Thyroid gland (tissue), 4 donors: ENCODE measurements around the gene SIDT1. TPM values are rescaled to one million over a fixed set of nuclear protein-coding genes. Genes with fewer than 3 reads are reported as not detected.

Source experiments
- DNase-seq, 2 donors: peaks; one replicate each; pipeline ENCODE4 v3.0.0-alpha.2; 2019
- H3K27ac ChIP-seq, 3 donors: fragments of 200-600 bp; sonication (generic); 1 replicate in 2 of 3; 2 replicates in 1 of 3; pipeline ENCODE4 v1.5.1; 2016 to 2019; ENCODE audit warnings: mild to moderate bottlenecking in 1 of 3, moderate library complexity in 1 of 3
- H3K27me3 ChIP-seq: fragments of 200-600 bp; sonication (generic); one replicate; pipeline ENCODE4 v1.5.1; 2019
- H3K36me3 ChIP-seq, 2 donors: fragments of 200-600 bp; sonication (generic); one replicate each; pipeline ENCODE4 v1.5.1; 2016 to 2019
- H3K4me1 ChIP-seq, 2 donors: fragments of 200-600 bp; sonication (generic); one replicate each; pipeline ENCODE4 v1.5.1; 2017 to 2019
- H3K4me3 ChIP-seq, 3 donors: fragments of 200-600 bp; sonication (generic); replicated peaks in 1 of 3; 1 replicate in 2 of 3; 2 replicates in 1 of 3; pipeline ENCODE4 v1.5.1; 2016; ENCODE audit warnings: mild to moderate bottlenecking in 1 of 3
- H3K9me3 ChIP-seq: fragments of 200-600 bp; sonication (generic); one replicate; pipeline ENCODE4 v1.5.1; 2017
- CTCF ChIP-seq, 6 experiments: fragments of 200-600 bp in 3 of 6; fragments of 450-650 bp in 3 of 6; sonication (generic) in 3 of 6; IDR thresholded peaks; one replicate each; pipeline ENCODE4 v1.5.1; 2016 to 2019; ENCODE audit warnings: antibody characterized with exemption in 6 of 6, mild to moderate bottlenecking in 2 of 6, inconsistent platforms in 1 of 6, moderate library complexity in 1 of 6
- POLR2A ChIP-seq, 2 donors: fragments of 450-650 bp; IDR thresholded peaks; one replicate each; pipeline ENCODE4 v1.6.1; 2017; ENCODE audit warnings: antibody characterized with exemption in 2 of 2, mild to moderate bottlenecking in 2 of 2, moderate library complexity in 1 of 2
- WGBS, 2 donors: methylation state at CpG; one replicate each; pipeline ENCODE4 v1.1.5; 2017; 5-methylcytosine and 5-hydroxymethylcytosine counted together
- intact Hi-C: fragments of 100-400 bp; cut with DNase I; formaldehyde crosslinking; loops from one replicate; pipeline ENCODE4 v1.15.1; 2023
- total RNA-seq, 4 donors: library from RNA; depleted of rRNA; stranded (reverse); fragments of >200 nt; gene quantifications; one replicate each; pipeline ENCODE4 v1.2.3, GENCODE V29; 2016

SIDT1 gene
- total RNA-seq, 4 donors from 2014 or later = 0.98 to 3.1 (median 2.6) TPM

GRCh38 chr3:113660896-113661295, 128.5 kb downstream of the SIDT1 start:
- intact Hi-C loops = no loop called here
- Histone ChIP-seq H3K27me3 (no peaks in the 10 kb centered on the region), H3K9me3 (no peaks in the 10 kb centered on the region), H3K36me3 (peaks cover 17% of the 10 kb centered on the region in 2 donors), H3K27ac (no peak overlapping the region), H3K4me1 (no peaks in the 10 kb centered on the region), H3K4me3 (no peak overlapping the region)
- TF ChIP-seq CTCF (IDR thresholded peaks at IDR 0.05) (no peak), POLR2A (IDR thresholded peaks at IDR 0.05) (no peak)
- WGBS, 2 donors = 94 to 96% methylated on average over 4 of the region's 4 CpGs
- DNase-seq = no peak

- Histone ChIP-seq H3K27ac (no peak overlapping the region), H3K9me3 (no peaks in the 10 kb centered on the region), H3K4me3 (no peak overlapping the region), H3K36me3 (peaks cover 17% of the 10 kb centered on the region in 2 donors), H3K27me3 (no peaks in the 10 kb centered on the region), H3K4me1 (peaks cover 1 to 6% of the 10 kb centered on the region in 2 donors)
- WGBS, 2 donors = 81 to 85% methylated on average over 1 of the region's 1 CpG
- intact Hi-C loops = no loop called here
- DNase-seq = no peak
- TF ChIP-seq POLR2A (IDR thresholded peaks at IDR 0.05) (no peak), CTCF (IDR thresholded peaks at IDR 0.05) (no peak)
These were observed 130.5 kb downstream of the SIDT1 start for GRCh38 chr3:113662824-113663223.

- Histone ChIP-seq H3K27me3 (no peaks in the 10 kb centered on the region), H3K9me3 (no peaks in the 10 kb centered on the region), H3K27ac (no peak overlapping the region), H3K4me1 (peaks cover 5 to 11% of the 10 kb centered on the region in 2 donors), H3K36me3 (peaks cover 17% of the 10 kb centered on the region in 2 donors), H3K4me3 (no peak overlapping the region)
- intact Hi-C loops = no loop called here
- WGBS, 2 donors = 97 to 99% methylated on average over 3 of the region's 3 CpGs
- DNase-seq = no peak
- TF ChIP-seq CTCF (IDR thresholded peaks at IDR 0.05) = no peak
- TF ChIP-seq POLR2A (IDR thresholded peaks at IDR 0.05) = no peak
These were observed 131.0 kb downstream of the SIDT1 start for GRCh38 chr3:113663324-113663750.

- no peak for DNase-seq
- WGBS, 2 donors = 85 to 89% methylated on average over 1 of the region's 1 CpG
- Histone ChIP-seq H3K9me3 (no peaks in the 10 kb centered on the region), H3K4me1 (peaks cover 5 to 13% of the 10 kb centered on the region in 2 donors), H3K27ac (no peak overlapping the region), H3K4me3 (no peak overlapping the region), H3K27me3 (no peaks in the 10 kb centered on the region), H3K36me3 (peaks cover 17% of the 10 kb centered on the region in 2 donors)
- intact Hi-C loops = no loop called here
- TF ChIP-seq CTCF (IDR thresholded peaks at IDR 0.05) = no peak
- TF ChIP-seq POLR2A (IDR thresholded peaks at IDR 0.05) = no peak
These were observed 131.4 kb downstream of the SIDT1 start for GRCh38 chr3:113663761-113664160.

- intact Hi-C loops = no loop called here
- peaks cover 5 to 13% of the 10 kb centered on the region in 2 donors for H3K4me1 ChIP-seq
- no peaks in the 10 kb centered on the region for H3K9me3 ChIP-seq
- peaks cover 10 to 15% of the 10 kb centered on the region in 2 donors for H3K36me3 ChIP-seq
- no peak for DNase-seq
- no peaks in the 10 kb centered on the region for H3K27me3 ChIP-seq
- H3K27ac ChIP-seq = no peak overlapping the region
- TF ChIP-seq CTCF (IDR thresholded peaks at IDR 0.05) = no peak
- TF ChIP-seq POLR2A (IDR thresholded peaks at IDR 0.05) = no peak
- H3K4me3 ChIP-seq = no peak overlapping the region
These were observed 132.3 kb downstream of the SIDT1 start for GRCh38 chr3:113664523-113665094.
